ENCODE results near the gene ELFN2.
"Not testable (repeated sequence)": the region's sequence is repeated elsewhere in the genome, so short reads cannot be mapped to it uniquely, and the experiment has no call there.

Gene ELFN2

GRCh38 chr22:37471727-37472417 is 44.6 kb upstream of the ELFN2 start:
- in situ Hi-C loops (cut with MboI; ENCODE audit: low pct_unique_long_range_greater_than_20kb, low sequenced_read_pairs, unreplicated experiment), result no loop called here
- no peak for DNase-seq (ENCODE audit: low spot score)
- TF ChIP-seq CTCF (IDR thresholded peaks at IDR 0.05; ENCODE audit: extremely low read depth, insufficient read depth, missing control alignments), result no peak

DNA sequence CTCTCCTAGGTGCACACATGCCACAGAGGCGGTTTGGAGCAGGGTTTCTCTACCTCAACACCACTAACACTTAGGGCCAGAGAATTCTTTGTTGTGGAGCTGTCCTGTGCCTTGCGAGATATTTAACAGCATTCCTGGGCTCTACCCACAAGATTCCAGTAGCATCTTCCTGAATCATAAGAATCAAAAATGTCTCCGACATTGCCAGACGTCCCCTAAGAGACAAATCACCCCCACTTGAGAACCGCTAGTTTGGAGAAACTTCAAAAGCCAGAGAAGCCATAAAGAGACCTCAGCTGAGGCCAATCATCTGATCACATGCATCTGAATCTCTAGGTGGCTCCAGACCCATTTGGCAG is 42.8 kb upstream of the ELFN2 start:
- in situ Hi-C loops (cut with MboI; ENCODE audit: low pct_unique_long_range_greater_than_20kb, low sequenced_read_pairs, unreplicated experiment), result no loop called here
- no peak for DNase-seq (ENCODE audit: low spot score)
- TF ChIP-seq CTCF (IDR thresholded peaks at IDR 0.05; ENCODE audit: extremely low read depth, insufficient read depth, missing control alignments), result no peak

DNA sequence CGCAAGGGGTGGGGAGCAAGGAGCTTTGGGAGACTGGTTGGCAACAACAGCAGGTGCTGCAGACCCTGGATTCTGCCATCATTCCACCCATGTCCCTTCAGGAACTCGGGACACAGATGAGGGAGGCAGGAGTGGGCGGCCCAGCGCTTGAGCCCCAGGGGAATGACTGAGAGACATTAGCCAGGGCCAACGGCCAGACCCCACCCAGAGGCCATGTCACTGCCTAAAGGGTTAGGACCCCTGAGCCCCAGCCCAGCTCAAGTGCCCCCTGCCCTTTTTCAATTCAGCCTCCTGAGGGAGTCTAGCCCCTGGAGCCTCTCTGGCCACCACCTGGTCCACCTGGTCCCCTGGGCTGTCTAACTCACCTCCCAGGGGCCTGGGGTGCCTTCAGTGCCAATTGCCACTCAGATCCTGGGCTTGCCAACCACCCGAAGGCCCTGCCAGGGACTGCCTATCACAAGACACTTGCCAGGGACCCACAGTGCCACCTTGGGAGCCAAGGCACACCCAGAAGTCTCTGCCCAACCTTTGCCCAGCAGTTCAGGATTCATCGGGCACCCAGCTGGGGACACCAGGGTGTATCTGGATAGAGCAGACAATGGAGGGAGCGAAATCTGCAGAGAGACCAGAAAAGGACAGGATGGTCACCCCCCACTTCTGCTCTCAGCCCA is 42.3 kb upstream of the ELFN2 start:
- in situ Hi-C loops (cut with MboI; ENCODE audit: low pct_unique_long_range_greater_than_20kb, low sequenced_read_pairs, unreplicated experiment), result no loop called here
- TF ChIP-seq CTCF (IDR thresholded peaks at IDR 0.05; ENCODE audit: extremely low read depth, insufficient read depth, missing control alignments), result no peak
- no peak for DNase-seq (ENCODE audit: low spot score)

DNA sequence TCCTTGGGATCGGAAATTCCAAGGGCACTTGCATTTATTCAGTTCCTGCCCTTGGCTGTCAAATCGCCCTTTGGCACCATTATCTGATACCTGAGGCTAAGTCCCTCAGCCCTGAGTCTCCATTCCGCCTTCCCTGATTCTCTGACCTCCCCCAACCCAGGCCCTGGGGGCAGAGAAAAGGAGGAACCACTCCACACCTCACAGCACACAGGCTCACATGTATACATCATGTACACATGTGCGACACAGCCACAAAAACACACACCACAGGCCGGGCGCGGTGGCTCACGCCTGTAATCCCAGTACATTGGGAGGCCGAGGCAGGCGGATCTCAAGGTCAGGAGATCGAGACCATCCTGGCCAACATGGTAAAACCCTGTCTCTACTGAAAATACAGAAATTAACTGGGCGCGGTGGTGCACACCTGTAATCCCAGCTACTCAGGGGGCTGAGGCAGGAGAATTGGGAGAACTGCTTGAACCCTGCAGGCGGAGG is 41.0 kb upstream of the ELFN2 start:
- not testable (repeated sequence) for DNase-seq (ENCODE audit: low spot score)

GRCh38 chr22:37467391-37467955 is 40.2 kb upstream of the ELFN2 start:
- no peak for TF ChIP-seq CTCF (IDR thresholded peaks at IDR 0.05; ENCODE audit: extremely low read depth, insufficient read depth, missing control alignments)
- in situ Hi-C loops (cut with MboI; ENCODE audit: low pct_unique_long_range_greater_than_20kb, low sequenced_read_pairs, unreplicated experiment), result no loop called here
- DNase-seq (ENCODE audit: low spot score), result no peak

More for the DNA sequence above, 41.0 kb upstream of the ELFN2 start:
- in situ Hi-C loops (cut with MboI; ENCODE audit: low pct_unique_long_range_greater_than_20kb, low sequenced_read_pairs, unreplicated experiment), result not testable (repeated sequence)

DNA sequence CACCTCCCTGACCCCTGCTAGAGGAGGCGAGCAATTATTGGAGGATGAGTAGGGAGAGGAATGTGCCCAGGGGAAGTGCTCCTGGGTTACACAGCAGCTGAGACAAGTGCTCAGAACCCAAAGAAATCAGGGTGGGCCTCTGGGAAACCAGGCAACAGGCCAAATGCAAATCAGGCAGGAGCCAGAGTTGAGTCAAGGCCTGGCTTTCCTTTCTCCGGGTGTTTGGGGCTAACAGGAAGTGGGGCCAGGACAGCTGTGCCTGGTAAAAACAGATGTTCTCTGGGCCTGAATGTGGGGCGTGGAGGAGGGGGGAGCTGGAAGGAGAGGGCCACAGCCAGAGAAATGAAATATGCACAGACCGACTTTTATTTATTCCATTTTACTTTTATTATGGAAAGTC is 36.9 kb upstream of the ELFN2 start:
- DNase-seq (ENCODE audit: low spot score), result peak; percentile 62
- TF ChIP-seq CTCF (IDR thresholded peaks at IDR 0.05; ENCODE audit: extremely low read depth, insufficient read depth, missing control alignments), result no peak
- in situ Hi-C loops (cut with MboI; ENCODE audit: low pct_unique_long_range_greater_than_20kb, low sequenced_read_pairs, unreplicated experiment), result no loop called here

DNA sequence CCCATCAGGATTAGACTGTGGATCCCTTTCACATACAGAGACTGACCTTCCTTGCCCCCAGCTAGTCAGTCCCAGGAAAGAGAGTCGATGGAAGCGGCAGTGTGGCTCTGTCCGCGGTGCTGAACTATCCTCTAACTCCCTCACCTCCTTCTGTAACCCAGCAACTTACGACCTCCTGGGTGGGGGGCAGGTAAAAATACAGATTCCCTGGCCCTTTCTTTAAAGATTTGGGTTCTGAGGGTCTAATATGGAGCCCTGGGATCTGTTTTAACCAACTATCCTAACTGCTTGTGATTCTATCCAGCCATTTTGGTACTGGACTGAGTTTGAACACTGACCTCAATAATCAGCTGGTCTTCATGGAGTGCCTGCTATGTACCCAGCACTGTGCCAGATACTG is 35.7 kb upstream of the ELFN2 start:
- TF ChIP-seq CTCF (IDR thresholded peaks at IDR 0.05; ENCODE audit: extremely low read depth, insufficient read depth, missing control alignments), result no peak
- in situ Hi-C loops (cut with MboI; ENCODE audit: low pct_unique_long_range_greater_than_20kb, low sequenced_read_pairs, unreplicated experiment), result no loop called here
- no peak for DNase-seq (ENCODE audit: low spot score)

All from GM13977 (cell line).